ENCODE data around the gene ECSIT.
"Not testable (repeated sequence)": the region's sequence is repeated elsewhere in the genome, so short reads cannot be mapped to it uniquely, and the experiment has no call there.

Gene ECSIT, protein sequence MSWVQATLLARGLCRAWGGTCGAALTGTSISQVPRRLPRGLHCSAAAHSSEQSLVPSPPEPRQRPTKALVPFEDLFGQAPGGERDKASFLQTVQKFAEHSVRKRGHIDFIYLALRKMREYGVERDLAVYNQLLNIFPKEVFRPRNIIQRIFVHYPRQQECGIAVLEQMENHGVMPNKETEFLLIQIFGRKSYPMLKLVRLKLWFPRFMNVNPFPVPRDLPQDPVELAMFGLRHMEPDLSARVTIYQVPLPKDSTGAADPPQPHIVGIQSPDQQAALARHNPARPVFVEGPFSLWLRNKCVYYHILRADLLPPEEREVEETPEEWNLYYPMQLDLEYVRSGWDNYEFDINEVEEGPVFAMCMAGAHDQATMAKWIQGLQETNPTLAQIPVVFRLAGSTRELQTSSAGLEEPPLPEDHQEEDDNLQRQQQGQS

DNA sequence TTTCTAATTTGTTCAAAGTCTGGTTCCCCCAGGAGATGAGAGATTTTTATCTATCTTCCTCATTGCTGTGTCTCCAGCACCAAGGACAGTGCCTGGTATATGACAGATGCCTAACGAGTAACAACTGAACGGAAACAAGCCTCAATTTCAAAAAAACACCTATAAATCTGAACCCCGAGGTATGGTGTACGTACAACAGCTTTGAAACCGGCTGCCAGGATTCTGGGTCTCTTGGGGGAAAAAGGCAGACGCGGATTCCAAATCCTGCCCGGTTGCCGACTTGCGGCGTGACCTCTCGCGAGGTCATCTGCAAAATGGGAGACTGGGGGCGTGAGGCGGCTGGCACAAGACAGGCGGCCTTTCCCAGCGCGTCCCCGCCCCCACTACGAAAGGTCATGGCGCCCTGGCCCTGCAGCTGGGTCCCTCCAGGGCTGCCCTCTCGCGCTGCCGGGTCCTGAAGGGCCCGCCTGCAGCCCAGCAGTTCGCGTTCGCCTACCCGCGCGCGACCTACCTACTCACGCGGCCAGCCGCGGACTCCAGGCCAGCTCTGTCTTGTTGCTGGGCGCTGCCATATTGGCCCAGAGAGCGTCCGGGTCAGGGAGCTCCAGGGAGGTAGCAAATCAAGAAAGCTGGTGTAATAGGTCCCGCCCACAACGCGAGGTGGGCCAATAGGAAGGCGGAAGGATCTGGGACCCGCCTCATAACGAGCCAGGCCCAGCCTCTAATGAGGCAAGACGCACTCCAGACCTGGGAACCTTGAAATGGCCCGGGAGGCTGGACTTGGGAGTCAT is at the start of gene ECSIT:
ECSIT (minus strand) TSS at position 584 of the 791 bp plus-strand sequence. CDS start 9,964 bp downstream, outside the sequence.
- peak; percentile 90 to 92 for DNase-seq (ENCODE audit: low read depth in 2 of 2)

DNA sequence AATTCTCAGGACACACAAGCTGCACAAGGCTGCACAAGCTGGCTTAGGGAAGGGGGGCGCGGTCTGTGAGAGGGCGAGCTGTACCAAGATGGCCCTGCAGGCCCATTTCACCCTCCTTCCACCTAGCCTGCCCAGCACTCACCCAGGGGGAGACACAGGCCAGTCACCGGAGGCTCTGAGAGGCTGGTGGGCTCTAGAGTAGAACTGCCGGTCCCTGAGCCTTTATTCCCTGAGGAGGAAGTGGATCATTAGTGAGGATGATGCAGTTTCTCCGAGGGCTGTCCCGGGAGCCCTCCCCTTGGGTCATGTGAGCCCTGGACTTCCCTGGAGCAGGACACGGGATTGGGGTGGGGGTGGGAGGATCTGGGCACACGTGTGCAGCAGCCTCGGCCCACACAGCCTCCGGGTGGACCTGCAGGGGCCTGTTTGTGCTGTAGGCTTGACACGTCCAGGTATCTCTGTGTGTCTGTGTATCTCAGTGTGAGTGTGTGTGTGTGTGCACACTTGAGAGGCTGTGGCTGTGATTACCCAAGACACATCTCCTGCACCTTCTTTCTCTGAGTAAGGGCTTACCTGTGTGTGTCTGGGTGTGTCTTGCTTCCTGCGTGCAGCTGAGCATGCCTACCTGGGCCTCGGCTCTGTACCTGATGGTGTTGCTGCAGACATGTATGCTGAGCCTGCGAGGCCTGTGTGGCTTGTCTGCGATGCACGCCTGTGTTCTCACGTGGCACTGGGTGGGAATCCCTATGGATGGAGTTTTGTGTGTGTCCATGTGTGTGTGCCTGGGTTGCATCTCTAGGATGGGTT is 48.7 kb upstream of the ECSIT start, which contains the start of gene ACP5:
ACP5 (minus strand) TSS at position 195 of the 807 bp plus-strand sequence. CDS start 328 bp downstream, outside the sequence.
- DNase-seq (ENCODE audit: low read depth in 2 of 2), result no peak

DNA sequence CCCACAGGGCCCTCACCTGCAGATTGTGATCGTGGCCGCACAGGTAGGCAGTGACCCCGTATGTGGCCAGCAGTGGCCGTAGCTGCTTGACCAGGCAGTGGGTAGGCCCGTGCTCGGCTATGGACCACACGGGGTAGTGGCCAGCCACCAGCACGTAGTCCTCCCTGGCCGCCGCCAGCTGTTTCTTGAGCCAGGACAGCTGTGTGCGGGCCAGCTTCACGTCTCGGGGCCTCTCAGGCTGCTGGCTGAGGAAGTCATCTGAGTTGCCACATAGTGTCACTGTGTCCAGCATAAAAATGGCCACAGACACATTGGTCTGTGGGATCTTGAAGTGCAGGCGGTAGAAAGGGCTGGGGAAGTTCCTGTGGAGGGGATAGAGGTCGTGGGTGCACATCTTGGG is 47.3 kb upstream of the ECSIT start:
- no peak for DNase-seq (ENCODE audit: low read depth in 2 of 2)

DNA sequence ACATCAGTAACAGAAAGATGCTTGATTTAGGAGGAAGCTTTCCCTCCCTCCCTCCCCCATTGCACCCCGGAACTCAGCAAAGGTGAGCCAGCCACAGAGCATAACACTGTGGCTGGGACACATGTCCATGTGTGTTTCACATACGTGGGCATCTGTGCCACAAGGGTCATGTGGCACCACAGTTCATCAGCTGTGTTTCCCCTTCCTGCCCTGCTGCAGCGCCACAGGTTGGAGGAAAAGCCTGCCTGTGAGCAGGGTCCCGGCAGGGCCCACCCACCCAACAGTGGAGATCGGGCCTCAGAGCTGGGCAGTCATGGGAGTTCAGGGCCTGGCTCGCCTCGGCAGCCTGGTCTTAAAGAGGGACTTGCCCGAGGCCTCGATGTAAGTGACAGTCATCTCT is 45.8 kb upstream of the ECSIT start:
- DNase-seq (ENCODE audit: low read depth in 2 of 2), result no peak

DNA sequence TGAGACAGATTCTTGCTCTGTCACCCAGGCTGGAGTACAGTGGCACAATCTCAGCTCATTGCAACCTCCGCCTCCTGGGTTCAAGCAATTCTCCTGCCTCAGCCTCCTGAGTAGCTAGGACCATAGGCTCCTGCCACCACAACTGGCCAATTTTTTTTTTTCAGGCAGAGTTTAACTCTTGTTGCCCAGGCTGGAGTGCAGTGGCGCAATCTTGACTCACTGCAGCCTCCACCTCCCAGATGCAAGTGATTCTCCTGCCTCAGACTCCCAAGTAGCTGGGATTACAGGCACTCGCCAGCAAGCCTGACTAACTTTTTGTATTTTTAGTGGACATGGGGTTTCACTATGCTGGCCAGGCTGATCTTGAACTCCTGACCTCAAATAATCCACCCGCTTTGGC is 44.8 kb upstream of the ECSIT start:
- DNase-seq (ENCODE audit: low read depth in 2 of 2), result not testable (repeated sequence)

DNA sequence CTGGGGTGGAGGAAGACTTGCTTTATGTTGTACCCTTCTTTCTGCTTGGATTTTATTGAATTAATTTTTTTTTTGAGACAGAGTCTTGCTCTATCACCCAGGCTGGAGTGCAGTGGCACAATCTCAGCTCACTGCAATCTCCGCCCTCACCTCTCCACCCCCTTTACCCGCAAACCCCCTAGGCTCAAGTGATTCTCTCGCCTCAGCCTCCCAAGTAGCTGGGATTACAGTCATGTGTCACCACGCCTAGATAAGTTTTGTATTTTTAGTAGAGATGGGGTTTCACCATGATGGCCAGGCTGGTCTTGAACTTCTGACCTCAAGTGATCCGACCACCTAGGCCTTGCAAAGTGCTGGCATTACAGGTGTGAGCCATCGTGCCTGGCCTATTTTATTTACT is 44.4 kb upstream of the ECSIT start:
- not testable (repeated sequence) for DNase-seq (ENCODE audit: low read depth in 2 of 2)

DNA sequence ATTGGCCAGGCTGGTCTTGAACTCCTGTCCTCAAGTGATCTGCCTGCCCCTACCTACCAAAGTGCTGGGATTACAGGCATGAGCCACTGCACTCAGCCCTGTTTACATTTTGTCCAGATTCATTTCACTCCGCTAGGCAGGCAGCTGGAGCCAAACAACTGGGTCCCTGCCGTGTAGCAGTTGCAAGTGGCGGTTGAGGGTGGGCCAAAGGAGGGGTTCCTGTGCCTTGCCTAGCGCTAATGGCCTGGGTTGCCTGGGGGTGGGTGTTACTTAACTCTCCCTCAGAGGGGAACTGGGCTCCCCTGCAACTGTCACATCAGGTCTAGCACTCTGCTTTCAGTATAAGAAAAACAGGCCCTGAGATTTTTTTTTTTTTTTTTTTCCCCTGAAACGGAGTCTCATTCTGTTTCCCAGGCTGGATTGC is 41.1 kb upstream of the ECSIT start:
- no peak for DNase-seq (ENCODE audit: low read depth in 2 of 2)

DNA sequence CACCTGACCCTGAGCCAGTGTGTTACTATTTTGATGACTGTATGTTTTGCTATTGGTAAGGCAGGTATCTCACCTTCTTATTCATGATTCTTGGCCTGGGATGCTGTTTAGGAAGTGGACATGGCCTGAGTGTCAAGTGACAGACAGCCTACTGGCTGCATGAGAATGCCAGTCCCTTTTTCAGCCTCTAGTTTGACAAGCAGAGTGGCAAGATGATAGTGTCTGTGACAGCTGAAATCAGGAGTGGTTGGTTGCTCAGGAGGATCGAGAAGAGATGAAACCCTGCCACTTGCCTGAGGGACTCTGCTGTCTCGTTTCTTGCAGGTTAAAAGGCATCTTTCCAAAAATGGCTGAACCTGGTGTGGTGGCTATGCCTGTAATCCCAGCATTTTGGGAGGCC is 37.2 kb upstream of the ECSIT start:
- no peak for DNase-seq (ENCODE audit: low read depth in 2 of 2)

DNA sequence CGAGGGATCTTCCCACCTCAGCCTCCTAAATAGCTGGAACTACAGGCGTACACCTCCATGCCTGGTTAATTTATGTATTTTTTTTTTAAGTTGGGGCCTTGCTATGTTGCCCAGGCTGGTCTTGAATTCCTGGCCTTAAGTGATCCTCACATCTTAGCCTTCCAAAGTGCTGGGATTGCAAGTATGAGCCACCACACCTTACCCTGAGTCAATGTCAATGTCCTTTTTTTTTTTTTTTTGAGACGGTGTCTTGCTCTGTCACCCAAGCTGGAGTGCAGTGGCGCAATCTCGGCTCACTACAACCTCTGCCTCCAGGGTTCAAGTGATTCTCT is 36.7 kb upstream of the ECSIT start:
- DNase-seq (ENCODE audit: low read depth in 2 of 2), result not testable (repeated sequence)

DNA sequence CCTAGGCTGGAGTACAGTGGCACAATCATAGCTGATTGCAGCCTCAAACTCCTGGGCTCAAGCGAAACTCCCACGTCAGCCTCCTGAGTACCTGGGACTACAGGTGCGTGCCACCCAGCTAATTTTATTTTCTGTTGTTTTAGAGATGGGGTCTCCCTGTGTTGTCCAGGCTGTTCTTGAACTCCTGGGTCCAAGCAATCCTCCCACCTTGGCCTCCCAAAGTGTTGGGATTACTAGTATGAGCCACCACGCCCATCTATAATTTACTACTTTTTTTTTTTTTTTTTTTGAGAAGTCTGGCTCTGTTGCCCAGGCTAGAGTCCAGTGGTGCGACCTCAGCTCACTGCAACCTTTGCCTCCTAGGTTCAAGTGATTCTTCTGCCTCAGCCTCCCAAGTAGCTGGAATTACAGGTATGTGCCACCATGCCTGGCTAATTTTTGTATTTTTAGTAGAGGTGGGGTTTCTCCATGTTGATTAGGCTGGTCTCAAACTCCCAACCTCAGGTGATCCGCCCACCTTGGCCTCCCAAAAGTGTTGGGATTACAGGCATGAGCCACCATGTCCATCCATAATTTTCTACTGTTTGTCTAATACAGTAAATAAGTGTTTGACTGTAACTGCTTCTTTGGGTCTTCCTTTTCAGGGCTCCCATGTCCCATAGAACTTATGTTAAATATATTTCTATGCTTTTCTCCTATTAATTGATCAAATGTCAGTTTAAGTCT is 35.3 kb upstream of the ECSIT start:
- DNase-seq (ENCODE audit: low read depth in 2 of 2), result not testable (repeated sequence)

DNA sequence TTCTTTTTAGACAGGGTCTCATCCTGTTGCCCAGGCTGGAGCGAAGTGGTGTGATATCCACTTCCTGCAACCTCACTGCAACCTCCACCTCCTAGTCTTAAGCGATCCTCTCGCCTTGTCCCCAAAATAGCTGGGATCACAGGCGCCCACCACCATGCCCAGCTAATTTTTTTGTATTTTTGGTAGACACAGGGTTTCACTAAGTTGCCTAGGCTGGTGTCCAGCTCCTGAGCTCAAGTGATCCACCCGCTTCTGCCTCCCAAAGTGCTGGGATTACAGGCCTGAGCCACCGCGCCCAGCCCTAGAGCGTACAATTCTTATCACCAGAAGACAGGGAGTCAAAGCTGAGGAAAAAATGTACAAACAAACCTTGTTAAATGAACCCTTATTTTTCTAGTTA is 34.6 kb upstream of the ECSIT start:
- DNase-seq (ENCODE audit: low read depth in 2 of 2), result no peak

DNA sequence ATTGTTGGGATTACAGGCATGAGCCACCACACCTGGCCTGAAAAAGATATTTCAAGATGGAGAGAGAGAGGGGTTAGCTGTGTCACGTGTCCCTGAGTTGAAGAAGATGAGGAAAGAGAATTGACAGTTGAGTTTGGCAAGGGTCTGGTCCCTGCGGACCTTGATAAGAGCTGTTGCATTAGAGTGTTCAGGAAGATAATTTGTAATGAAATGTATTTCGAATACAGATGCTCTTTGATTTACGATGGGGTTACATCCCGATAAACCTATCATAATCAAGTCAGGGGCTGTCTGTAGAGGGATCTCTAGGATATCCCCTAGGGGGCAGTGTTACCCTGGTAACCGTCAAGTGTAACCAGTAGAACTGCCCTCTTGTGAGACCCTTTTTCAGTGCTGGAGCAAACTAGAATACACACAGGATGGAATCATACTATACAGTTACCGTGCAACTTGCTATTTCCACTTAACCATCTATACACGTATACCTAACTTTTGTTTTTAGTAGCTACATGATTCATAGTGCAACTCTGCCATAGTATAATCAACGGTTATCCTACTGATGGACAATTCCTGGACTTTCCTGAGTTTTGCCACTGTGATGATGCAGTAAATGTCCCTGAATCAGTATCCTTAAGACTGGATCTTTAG is 31.6 kb upstream of the ECSIT start:
- DNase-seq (ENCODE audit: low read depth in 2 of 2), result peak; percentile 50 to 56

DNA sequence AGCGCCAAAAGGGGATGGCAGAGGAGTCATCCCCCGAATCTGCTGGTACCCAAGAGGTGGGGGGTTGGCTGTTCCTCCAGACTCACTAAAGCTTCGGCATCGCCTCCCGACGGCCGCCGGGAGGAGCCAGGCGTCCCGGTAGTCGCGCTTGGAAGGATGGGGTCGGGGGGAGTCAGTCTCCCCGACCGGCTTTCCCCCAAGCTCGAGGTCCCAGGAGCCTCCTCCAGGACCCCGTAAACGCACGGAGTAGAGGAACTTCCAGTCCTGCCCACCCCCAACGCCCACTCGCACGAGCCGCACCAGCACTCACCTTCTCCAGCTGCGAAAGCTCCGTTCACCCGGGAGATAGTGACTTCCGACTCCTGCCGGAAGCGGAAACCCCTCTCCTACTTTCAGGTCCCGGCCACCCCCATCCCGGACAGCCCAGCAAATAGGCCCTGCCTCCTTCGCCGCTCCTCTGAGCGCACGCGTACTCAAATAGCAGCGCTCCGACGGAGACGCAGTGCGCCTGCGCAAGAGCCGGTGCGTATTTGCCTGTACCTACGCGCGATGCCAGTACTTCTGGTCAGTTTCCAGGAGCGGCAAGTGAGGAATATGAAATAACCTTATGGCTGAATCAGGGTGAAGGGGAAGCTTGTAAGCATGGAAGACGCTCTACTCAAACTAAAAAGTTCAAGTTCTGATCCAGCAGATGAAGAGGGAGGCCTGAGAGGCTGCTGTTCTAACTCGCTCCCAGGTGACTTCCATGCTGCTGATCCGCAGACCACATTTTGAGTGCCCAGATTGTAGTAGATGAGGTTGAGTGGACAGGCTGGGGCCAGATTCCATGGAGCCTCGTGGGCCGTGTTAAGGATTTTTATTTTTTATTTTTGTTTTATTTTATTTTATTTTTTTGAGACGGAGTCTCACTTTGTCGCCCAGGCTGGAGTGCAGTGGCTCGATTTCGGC is 30.2 kb upstream of the ECSIT start, which contains the start of gene ELOF1:
ELOF1 (minus strand) TSS at position 350 of the 948 bp plus-strand sequence. CDS start 4,883 bp downstream, outside the sequence.
- peak; percentile 97 to 98 for DNase-seq (ENCODE audit: low read depth in 2 of 2)

DNA sequence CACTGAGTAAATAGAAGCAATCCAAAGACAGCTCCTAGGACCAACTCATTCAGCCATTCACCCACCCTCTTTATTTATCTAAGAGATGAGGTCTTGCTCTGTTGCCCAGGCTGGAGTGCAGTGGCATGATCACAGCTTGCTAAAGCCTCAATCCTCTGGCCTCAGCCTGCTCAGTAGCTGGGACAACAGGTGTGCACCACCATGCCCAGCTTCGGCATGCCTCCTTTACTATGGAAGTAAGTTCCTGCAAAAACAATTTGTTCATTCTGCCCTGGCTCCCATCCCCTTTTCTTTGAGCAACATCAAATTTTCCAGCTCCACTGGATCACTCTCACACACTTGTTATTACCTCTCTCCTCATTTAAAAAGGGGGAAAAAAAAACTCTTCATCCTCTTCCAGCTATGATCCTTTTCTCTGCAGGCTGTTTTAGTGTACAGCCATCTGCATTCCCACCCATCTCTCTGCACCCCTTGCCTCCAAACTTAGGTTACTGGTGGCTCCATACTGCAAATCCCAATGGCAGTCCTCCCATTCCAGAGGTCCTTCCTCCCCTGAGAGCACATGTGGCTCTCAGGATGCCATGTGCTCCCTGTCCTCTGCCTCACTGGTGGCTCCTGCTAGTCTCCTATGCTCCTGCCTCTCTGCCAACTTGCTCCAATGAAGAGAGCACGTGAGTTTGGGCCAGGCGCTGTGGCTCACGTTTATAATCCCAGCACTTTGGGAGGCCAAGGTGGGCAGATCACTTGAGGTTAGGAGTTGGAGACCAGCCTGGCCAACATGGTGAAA is 27.9 kb upstream of the ECSIT start:
- DNase-seq (ENCODE audit: low read depth in 2 of 2), result no peak

DNA sequence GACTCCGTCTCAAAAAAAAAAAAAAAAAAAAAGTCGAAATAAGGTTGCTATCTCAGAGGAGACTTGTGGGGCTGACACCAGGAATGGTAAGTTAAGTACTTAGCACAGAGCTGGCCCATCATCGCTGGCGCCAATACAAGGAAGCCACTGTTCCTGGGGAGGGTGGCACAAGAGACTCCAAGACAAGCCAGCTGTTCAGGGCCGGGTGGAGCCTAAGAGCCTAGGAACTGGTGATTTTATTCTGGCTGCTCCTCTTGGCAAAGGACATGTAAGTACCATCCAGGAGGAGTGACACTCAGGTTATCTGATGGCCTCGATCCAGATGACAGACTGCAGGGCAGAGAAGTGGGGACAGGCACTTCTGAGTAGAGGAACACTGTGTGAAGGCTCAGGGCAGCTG is 26.3 kb upstream of the ECSIT start:
- no peak for DNase-seq (ENCODE audit: low read depth in 2 of 2)

DNA sequence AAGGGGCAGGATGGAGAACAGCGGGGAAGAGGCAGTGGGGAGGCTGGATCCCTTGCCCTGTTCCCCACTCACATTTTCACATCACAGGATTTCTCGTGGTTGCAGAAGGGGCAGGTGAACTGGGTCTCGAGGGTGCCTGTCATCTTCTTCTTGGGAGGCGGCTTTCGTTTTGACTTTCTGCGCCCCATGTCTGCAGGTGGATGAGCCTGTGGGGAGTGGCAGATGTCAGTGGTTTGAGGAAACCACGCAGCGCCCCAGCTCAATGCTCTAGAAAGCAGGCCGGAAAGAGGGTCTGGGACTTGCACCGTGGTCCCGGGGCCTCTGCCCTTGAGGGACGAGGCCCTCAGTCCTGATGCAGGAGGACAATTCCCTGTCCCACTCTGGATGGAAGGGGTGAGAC is 25.2 kb upstream of the ECSIT start:
- no peak for DNase-seq (ENCODE audit: low read depth in 2 of 2)

DNA sequence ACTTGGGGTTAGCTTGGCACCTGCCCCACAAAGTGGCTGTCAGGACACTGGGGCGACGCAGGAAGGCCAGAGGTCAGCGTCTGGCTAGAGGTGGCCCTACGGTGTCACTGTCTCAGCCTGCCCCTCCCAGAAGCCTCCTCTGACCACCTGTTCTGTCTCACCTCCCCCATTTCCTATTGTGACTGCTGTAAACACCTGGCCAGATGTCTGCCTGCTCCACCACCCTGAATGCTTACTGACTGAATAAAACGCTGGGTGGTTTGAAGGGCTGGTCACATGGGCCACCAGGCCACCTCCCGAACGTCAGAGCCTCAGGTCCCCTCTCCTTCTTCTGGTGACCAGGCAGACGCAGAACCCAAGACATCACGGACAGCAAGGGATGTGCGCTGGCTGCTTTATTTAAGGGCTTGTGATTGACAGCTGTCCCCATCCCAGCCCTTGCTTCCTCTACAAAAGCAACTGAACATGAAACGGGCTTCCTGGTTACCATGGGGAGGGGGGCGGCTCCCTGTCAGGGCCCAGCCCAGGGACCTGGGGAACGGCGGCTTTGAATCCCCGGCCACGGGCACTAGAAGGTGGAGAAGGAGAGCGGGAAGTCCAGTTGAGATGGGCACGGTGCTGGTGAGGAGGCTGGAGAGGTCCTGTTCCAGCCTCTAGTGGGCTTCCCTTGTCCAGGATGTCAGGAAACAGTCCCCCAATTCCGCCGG is 23.9 kb upstream of the ECSIT start:
- no peak for DNase-seq (ENCODE audit: low read depth in 2 of 2)

DNA sequence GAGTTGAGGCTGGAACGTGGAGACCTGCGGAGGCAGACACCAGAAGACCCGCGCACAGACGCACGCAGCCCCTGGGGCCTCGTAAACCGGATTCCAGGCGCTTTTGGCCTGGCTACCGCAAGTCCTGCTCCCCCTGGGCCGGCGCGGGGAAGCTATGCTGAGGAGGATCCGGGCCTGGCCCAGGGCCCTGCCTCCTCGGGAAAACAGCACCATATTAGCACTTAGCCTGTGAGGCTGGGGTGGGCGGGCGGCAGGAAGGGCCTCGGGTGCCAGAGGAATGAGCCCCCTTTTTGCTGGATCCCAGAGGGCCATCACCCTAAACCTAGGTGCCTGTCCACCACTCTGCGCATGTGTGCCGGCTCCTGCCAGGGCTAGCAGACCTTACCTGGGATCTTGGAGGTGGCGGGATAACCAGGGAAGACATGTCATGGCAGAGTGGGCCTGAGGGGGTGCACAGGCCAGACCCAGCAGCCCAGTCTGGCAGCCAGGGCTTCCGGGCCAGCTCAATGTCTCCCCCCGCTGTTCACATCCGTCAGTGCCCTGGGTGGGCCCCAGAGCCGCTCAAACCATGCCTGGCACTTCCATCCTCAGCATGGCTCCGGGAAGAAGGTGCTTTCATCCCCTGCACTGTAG is 22.8 kb upstream of the ECSIT start:
- DNase-seq (ENCODE audit: low read depth in 2 of 2), result no peak

All from stimulated activated CD8-positive, alpha-beta memory T cell treated with anti-CD3 and anti-CD28 coated beads, Interleukin-15, amount 100 ng/mL, for 48 hours (primary cell).